Astrocyte (in vitro differentiated cells and primary cell): ENCODE measurements around the gene OVCA2.

Experiments
- CTCF ChIP-seq: IDR thresholded peaks from 2 replicates; pipeline ENCODE4 v1.5.1; 2011; ENCODE audit warnings: low read depth, mild to moderate bottlenecking, inconsistent platforms, low read length, moderate library complexity; ENCODE audit not compliant: insufficient read depth
- EZH2 ChIP-seq: IDR thresholded peaks from 2 replicates; pipeline ENCODE4 v1.6.1; 2012; ENCODE audit warnings: mild to moderate bottlenecking, low read length, inconsistent platforms; ENCODE audit not compliant: insufficient read depth

GRCh38 chr17:2054262-2054511 lies 12.4 kb downstream of the OVCA2 start:
- TF ChIP-seq CTCF: no peak
- no peak for TF ChIP-seq EZH2
